G401 (cell line): Measurements from ENCODE around the gene IGF1R. TPM values are rescaled to one million over a fixed set of nuclear protein-coding genes. Genes with fewer than 3 reads are reported as not detected.

ENCODE experiments used
- DNase-seq: peaks from one replicate; pipeline ENCODE4 v3.0.0-alpha.2; 2015; ENCODE audit warnings: low spot score
- in situ Hi-C: cut with HindIII; loops from 2 replicates; pipeline ENCODE4 v1.10.0; 2016; ENCODE audit warnings: low sequenced_read_pairs, mixed read lengths
- total RNA-seq: library from RNA; depleted of rRNA; stranded (reverse); fragments of >200 nt; shearing (Covaris generic); gene quantifications from 2 replicates; pipeline ENCODE4 v1.2.3, GENCODE V29; 2014

The IGF1R gene
- total RNA-seq, 1 experiment from 2014 or later = 21.0 TPM

DNA sequence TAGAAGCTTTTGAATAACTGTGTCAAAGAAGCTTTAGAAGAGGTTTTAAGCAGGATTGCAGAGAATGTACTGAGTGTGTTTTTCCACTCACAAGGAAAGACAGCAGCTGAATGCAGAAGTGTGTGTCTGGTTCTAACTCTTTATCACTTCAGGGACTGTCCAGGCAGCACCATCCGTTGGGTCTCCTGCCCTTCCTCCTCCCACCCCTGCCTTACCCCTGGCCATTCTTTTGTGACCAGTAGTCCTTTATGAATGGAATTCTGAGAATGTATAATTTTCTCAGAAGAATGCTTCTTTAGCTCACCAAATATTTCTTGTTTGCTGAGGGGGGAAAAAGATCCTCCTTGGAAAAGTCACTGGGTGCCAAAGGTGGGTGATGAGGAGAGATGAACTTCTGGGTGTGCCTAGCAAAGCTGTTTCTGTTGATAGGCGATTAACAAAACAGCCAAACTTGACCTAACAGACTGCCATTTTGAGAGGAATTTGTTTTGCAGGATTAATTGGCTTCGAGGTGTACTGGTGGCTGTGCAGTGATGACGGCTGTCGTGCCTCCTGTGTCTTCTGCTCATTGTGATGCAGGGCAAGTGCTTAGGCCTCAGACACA lies 70.9 kb downstream of the IGF1R start:
- no peak for DNase-seq
- in situ Hi-C loops = no loop called here

DNA sequence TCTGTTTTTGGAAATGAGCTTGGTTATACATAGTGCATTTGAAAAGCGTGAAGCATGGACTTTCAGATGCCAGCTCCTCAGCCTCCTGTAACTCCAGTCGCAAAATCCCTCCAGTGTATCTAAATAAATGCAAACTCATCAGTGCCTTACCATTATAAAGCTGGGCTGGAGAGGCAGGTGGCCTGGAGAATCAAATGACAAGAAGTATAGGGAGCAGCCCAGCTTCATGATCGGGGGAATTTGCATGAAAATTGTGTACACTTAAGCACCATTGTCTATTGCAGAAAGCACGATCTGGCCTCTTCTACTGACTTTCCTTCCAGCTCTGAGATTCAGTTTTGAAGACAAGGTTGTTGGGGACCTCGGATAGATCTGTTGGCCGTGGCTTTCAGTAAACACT lies 71.7 kb downstream of the IGF1R start:
- no peak for DNase-seq
- in situ Hi-C loops = no loop called here

DNA sequence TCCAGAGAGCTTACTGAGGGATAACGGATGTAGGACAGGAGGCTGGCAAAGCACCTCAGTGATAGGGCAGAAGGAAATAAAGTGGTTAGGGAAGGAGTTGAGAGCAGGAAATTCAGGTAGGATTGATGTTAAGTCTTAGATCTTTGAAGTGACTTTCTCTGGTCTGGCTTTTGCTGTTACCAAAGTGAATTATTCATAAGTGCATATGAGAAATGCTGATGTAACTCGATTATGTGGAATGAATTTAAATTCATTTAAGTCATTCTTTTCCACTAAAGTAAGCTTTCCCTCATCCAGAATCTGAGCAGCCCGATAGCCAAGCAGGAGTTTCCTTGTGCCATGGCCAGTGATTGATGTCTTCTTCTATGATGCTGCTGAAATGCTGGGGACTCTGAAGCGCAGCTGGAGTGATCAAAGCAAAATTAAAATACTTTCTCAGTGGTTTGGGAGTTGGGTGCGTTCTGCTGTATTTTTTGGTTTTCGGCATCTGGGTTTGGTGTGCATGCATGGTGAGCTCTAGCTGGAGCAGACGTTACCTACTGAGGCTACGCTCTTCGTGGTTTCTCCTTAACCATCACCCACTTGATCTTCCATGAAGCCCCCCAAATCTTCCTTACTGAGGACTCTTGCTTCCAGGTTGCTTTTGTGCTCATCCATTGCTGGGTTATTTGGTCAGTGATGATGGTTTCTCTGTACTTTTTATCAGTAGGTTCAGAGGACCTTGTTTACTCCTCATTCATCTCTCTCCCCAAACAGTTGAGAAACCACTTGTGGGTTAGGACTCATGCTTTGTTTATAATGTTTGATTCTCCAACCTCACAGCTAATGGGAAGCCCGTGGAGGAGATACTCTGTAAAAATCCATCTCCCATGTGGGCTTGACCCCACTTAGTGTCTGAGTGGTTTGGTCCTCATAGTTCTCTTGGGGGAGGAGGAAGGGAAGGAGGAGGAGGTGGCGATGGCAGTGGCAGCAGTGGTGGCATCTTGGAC lies 72.5 kb downstream of the IGF1R start:
- in situ Hi-C loops = no loop called here
- no peak for DNase-seq

DNA sequence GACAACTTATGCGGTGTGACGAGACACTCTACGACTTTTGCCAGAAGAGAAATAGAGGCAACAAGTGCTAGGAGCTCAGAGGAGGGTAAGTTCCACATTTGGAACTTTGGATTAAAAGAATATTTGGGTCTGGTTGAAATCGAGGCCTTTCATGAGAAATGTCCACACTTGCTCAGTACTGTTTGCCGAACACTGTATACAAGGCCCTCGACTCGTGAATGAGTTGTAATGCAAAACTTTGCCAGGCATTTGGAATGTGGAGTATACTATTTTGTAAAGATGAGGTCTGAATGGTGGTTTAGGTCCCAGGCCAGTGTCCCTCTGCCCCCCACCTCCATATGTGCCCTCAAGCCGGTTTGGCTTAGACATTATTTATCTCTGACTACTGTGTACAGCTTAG lies 73.9 kb downstream of the IGF1R start:
- no peak for DNase-seq
- in situ Hi-C loops = no loop called here

DNA sequence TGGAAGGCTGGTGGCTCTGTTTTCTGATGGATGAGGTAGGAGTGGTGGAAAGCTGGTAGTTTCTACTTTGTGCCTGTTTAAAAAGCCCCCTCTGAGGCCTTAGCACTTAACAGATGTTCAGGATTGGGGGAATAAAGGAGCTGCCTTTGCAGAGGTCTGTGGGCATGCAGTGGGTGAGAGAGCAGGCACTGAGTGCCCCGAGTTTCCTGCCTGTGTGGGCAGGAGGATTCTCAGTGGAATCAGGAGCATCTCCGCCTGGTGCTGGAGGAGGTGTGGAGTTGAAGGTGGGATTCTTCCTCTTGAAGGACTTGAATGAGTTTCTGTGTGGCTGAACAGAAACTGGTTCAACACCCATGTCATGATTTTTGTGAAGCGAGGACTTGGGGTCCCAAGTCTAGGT lies 74.3 kb downstream of the IGF1R start:
- in situ Hi-C loops = no loop called here
- no peak for DNase-seq

DNA sequence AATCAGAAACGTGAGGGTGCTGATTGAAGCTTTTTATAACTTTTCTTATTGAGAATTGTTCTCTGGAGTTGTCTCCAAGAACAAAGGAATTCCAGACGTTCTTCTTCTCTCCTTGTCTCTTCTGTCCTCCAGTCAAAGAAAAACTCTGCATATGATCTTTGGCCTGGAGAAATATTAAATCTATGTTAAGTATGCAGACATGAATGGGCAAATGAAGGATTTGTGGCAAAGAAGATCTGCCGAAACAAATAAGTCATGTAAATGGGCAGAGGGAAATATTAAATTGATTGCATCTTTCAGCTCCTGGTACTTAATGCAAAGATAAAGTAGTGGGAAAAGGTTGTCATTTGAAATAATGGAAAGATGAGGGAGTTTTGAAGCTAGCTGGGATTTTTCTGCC lies 74.9 kb downstream of the IGF1R start:
- in situ Hi-C loops = no loop called here
- DNase-seq = no peak

DNA sequence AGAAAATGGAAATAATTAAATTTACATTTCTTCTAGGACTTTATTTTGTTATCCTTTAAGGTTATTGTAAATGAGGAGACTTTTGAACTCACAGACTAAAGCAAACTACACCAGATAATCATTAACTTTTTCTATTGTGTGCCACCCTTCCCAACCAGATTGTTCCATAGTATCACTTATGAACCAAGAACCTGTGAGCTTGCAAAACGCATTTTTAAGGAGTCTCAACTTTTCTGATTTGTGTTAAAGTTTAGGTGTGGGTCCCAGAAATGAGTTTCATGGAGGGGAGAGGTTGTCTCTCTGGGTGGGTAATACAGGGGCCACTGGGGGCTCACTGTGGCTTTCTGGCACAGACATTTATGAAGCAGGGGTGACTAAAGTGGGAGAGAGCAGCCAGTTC lies 75.7 kb downstream of the IGF1R start:
- no peak for DNase-seq
- in situ Hi-C loops = no loop called here

DNA sequence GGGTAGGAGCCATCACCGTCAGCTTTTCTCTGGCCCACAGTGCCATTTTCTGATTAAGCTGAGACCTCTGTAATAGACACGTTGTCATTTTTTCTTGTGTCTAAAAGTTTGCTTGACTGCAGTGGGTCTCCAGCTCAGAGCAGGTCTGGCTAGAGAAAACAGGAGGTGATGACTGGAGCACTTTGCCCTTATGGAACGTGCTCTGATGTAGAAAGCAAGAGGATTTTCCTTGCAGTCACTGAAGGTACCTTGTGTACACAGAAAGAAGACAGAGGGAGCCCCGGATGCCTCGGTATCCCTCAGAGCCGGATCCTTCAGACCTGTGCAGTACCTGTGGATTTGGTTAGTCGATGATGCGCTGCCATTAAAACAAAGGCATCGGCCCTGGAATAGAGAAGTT lies 76.2 kb downstream of the IGF1R start:
- in situ Hi-C loops = no loop called here
- DNase-seq = no peak

DNA sequence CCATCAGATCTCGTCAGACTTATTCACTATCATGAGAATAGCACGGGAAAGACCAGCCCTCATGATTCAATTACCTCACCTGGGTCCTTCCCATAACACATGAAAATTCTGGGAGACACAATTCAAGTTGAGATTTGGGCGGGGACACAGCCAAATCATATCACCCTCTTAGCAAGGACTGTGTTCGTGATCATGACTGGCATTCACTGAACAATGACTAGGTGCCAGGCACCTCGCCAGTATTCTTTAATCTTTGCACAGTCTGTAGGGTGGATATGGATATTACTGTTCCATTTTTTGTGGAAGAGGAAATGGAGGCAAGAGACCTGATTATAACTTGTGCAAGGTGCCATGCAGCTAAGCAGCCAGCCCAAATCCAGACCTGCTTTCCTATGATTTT lies 77.5 kb downstream of the IGF1R start:
- in situ Hi-C loops = no loop called here

DNA sequence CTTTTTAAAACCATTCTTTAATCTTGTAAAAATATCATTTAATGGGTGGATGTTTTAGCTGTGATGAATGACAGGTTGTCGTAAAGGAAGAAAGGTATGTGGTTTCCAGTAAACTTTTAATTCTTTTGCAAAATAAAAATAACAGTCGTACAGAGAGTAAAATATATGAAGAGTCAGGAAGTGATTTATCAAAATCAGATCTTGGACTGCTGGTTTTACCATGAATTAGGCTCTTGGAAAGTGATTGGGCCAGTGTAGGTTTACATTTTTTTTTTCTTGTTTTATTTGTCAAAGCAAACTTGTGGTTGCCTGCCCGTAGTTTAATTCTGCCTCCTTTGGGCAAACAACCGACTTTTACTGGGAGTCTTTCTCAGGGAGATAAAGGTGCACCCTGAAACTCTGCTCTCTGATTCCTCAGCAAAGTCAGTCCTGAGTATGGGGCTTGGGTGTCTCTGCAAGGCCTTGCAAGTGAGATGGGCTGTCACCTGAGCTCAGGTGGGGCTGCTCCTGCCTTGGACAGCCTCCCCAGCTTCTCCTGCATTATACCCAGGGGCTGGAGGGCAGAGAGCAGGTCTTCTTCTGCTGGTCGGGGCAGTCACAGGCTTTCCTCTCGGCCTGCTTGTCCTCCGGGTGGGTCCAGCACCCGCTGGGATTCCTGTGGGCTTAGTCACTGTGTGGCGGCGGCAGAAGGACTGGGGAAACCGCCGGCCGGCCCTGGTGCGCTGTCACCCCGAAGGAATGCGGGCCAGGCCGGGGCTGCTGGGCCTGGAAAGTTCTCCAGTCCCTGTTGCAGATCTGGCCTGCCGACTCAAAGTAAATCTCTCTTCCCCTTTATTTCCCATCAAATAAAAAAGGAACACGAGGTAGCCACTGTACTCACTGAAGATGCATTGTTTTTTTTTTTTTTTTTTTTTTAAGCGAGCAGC lies 79.0 kb downstream of the IGF1R start:
- in situ Hi-C loops = no loop called here
- DNase-seq = no peak

More for the DNA sequence above, 77.5 kb downstream of the IGF1R start:
- DNase-seq = no peak

DNA sequence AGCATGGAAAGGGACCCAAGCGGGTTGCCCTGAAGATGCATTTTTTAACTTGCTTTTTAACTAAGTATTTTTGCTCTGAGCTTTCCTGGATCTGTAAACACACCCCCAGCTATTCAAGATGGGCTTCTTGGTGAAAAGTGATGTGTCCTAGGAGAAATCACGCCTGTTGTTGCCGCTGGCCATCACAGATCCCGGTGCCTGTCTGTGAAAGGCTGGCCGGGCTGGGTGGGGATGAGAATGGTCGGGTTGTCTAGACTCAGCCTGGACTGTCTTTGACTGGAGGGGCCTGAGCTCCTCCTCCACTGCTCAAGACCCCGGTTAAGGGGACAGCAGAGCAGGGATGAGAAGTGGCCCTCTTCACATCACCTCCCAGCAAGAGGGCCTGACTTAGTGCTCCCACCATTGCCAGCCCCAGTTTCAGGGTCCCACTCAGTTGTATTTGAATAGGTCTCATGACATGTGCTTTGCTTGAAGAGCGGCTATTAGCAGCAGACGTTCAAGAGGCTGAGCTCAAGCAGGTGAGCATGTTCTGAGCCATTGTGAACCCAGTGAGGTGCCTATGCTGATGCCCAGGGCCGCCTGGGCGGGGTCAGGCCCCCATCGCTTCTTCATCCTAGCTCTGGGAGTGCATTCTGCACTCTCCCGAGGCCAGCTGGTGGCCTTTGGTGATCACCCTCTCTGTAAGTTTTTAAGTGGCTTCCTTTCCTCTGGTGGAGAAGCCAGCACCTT lies 79.9 kb downstream of the IGF1R start:
- in situ Hi-C loops = no loop called here
- no peak for DNase-seq

DNA sequence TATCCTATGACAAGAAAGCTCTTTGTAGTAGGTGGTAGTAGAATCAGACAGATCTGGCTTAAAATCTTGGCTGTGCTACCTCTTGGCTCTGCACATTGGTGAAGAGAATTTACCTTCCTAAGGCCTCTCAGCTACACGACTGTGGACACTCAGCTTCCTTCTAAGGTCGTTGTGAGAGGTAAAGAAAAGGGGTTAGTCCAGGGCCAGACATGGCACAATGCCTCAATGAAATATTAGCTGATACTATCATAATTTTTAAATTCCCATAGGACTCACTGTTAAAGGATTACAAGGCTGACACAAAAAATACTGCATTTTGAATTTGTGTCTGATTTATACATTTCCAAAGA lies 80.4 kb downstream of the IGF1R start:
- DNase-seq = no peak
- in situ Hi-C loops = no loop called here

DNA sequence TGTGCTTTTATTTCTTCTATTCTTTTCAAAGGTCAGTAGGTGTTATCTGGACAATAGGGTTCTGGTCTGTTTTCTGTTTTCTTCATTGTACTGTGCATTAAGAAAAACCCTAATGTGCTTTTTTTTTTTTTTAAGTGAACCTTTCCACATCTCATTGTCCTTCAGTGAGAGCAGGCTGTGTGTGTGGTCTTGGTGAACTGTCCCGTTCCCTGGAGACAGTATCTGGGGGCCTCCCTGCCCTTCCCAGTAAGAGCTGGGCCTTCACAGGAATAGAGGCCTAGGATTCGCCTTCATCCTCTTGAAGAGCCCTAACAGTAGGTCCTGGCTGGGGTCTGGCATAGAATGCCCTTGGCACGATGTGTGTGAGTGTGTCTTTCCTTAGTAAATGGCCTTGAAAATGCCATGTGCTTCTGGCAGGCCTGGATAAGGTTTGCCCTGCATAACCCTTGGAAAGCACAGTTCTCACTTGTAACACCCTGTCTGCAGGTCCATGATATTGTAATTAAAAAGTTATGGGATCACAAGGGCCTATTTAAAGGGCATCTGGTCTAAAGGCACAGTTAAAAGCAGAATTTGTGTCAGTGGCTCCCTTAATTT lies 81.2 kb downstream of the IGF1R start:
- no peak for DNase-seq
- in situ Hi-C loops = no loop called here

DNA sequence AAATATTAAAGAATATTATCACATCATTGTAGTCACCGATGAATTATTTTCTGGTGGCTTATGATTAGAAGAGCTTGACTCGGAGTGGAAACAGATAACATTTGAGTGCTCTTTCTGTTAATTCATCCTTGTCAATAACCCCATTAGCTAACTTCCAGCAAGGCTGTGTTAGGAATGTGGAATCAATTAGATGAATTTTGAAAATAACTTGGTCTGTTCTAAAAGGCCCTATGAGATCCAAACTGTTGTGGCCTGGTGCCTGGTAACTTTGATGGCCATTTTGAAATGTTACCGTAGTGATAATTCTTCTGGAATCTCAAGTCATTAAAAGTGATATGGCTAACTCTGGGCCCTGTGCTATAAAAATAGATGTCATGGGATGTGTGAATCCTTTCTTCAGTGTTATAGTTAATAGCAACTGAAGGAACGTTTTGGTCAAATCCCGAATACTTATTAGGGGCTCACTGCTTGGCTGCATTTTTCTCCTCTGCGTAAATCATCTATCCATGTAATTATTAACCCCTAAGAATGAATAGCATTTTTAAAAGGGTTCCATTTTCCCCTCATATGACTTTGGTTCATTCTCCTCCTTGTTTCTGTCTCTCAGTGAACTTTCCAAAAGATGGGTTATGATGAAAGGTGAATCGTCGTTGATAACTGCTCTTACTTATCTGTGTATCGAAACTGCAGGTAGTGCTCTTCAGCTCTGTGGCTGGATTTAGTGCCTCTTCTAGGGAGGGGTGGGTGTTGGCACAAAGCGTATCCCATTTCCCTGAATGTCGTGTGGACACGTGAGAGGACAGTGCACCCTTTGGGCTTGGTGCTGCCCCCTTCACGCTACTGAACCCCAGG lies 82.7 kb downstream of the IGF1R start:
- DNase-seq = no peak
- in situ Hi-C loops = no loop called here

DNA sequence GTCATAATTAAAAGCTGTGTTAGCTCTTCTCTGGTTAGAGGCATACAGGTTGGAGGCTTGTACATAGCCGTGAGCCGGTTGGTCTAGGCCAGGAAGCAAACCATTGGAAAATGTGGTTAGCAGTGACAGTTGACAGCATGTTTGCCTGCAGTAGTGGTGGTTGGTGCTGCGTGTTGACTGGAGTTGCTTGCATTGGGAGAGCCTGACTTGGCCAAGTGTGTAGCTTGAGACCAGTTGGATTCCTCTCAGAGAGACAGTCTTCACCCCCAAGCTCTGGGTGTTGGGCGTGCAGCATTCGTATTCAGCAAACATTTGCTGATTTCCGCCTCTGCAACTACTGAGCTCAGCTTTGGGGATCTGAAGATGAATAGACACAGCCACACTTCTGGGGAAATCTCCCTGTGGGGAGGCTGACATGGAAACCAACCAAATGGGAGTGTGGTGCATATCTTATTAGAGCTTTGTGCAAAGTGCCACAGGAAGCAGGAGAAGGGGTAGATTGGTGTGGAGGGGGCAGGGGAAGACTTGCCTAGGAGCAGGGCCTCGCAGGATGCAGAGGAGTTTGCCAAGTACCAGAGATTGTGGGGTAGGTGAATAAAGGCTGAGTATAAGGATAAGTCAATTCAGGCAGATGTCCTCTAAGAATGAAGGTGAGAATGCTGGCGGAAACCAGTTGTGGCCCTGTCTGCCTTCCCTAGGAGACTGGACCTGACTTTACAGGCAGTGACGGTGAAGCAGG lies 83.5 kb downstream of the IGF1R start:
- in situ Hi-C loops = no loop called here

DNA sequence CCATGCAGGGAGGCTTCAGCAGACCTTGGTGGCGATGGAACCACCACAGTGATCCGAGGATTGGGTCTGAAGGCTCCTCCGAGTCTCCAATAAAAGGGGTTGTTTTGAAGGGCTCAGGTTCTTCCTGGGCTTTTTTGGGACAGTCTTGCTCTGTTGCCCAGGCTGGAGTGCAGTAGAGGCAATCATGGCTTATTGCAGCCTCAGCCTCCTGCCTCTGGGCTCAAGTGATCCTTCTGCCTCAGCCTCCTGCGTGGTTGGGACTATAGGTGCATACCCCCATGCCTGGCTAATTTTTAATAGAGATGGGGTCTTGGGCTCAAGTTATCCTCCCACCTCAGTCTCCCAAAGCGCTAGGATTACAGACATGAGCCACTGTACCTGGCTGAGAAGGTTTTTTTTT lies 84.8 kb downstream of the IGF1R start:
- in situ Hi-C loops = no loop called here
- no peak for DNase-seq

More for the DNA sequence above, 83.5 kb downstream of the IGF1R start:
- DNase-seq = no peak

DNA sequence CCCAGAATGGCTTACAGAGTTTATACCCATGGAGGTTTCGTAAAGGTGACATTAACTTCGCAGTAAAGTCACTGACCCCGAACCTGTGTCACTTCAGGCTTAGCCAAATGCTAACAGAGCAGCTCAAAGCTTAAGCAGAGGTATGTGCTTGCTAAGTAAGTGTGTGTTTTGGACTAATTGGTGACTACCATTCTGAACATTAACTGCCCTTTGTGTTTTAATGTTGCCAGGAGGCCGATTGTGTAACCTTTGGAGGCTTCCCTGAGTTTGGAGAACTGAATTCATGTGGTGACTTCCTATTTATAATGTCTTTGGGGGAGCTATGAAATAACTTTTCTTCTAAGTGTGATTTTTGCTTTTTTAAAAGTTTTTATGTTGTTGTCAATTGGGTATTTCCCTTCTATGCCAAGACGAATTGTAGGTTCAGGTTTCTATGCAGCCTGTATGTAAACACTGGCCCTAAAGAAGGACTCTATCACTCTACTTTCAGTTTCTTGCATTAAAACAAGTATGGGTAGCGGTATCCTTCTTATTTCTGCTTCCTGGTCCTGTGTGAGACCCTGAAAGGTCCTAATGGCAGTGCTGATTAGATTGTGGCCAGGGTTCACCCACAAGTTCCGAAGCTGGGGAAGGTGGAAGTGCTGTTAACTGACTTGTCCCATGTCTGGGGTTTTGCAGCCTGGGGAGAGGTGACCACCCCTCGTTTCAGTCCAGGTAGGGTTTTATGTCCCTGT lies 86.3 kb downstream of the IGF1R start:
- in situ Hi-C loops = no loop called here
- DNase-seq = no peak
